GM21447 (cell line): ENCODE results near the gene ZNF562.
"Not testable (repeated sequence)": the region's sequence is repeated elsewhere in the genome, so short reads cannot be mapped to it uniquely, and the experiment has no call there.

Experiments
- ATAC-seq: cut with Tn5 transposase; IDR thresholded peaks from one replicate; pipeline ENCODE4 v1.9.1; 2021; ENCODE audit not compliant: unreplicated experiment

ZNF562 gene

DNA sequence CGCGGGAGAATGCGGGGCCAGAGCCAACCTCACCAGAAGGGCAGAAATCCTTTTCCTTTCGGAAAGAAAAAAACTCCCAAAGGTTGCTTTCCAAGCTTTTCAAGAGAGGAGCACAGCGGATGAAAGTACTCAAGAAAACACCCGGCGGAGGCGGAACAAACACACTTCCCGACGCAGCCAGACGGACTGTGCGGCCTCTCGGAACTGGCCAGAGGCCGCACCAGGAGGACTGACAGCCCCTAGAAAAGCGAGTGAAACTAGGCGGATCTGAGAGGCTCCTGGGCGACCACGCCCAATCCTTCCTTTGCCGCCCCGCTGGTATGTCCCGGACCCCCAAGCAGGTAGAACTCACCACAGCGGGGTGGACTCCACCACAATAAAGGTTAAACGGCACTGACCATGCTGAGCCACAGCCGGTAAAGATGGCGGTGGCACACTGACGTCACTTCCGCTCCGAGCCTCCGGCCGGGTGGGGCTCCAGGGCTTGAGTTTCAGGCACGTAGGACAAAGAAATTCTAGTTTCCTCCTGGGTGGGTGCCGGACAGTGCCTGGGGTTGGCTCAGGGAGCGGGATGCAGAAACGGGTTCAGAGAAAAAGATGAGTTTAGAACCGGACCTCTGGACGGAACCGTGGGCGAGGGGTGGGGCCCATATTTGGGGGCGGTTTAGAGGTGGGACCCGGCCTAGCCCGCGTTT lies at the start of gene ZNF562:
Gene ZNF562, minus strand, starts transcription at position 438 of the 695 bp plus-strand sequence. CDS start 14,356 bp downstream, outside the sequence.
- ATAC-seq = peak; percentile 96

GRCh38 chr19:9724157-9724556 lies 49.3 kb upstream of the ZNF562 start:
- no peak for ATAC-seq

DNA sequence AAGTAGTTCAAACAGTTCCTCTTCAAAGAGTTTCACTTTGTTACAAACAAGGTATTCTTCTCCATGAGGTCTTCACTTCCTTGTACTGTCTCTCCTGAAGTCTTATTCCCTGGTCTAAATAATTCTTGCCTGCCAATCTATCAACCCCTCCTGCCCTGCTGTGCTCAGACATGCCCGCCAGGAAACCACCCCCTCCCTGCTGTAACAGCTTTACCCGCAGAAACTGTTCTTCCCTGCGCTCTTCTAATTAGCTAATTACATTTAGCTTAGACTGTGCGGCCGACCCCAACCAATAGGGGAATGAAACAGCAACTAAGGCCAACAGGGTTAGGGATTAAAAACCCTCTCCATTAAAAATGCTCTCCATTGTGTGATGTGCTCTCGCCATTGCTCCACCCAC lies 47.0 kb upstream of the ZNF562 start:
- no peak for ATAC-seq

- no peak for ATAC-seq
Measured at GRCh38 chr19:9720541-9720940, 45.6 kb upstream of the ZNF562 start.

- ATAC-seq = no peak
Measured at GRCh38 chr19:9711815-9712214, 36.9 kb upstream of the ZNF562 start.

DNA sequence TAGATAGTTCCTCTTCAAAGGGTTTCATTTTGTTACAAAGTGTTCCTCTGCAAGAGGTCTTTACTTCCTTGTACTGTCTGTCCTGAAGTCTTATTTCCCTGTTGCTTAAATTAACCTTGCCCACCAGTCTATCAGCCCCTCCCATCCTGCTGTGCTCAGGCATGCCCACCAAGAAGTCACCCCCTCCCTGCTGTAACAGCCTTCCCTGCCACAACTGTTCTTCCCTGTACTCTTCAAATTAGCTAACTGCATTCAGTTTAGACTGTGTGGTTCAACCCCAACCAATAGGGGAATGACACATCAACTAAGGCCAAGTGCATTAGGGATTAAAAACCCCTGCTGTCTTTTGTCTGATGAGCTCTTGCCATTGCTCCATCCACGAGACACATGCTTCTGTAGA lies 34.4 kb upstream of the ZNF562 start:
- no peak for ATAC-seq

- ATAC-seq = no peak
Measured at GRCh38 chr19:9705836-9706235, 30.9 kb upstream of the ZNF562 start.

GRCh38 chr19:9702186-9702585 lies 27.3 kb upstream of the ZNF562 start:
- no peak for ATAC-seq

GRCh38 chr19:9700229-9700981 lies 25.5 kb upstream of the ZNF562 start:
- no peak for ATAC-seq

DNA sequence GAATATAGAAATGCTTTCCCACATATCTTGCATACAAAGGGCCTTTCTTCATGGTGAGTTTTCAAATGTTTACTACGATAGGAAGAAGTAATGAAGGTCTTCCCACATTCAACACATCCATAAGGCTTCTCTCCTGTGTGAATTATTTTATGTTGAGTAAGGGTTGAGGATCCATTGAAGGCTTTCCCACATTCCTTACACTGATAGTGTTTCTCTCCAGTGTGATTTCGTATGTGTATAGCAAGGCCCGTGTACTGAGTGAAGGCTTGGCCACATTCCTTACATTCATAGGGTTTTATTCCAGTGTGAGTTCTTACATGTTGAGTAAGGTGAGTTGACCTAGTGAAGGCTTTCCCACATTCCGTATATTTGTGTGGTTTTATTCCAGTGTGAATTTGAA lies 15.4 kb upstream of the ZNF562 start:
- not testable (repeated sequence) for ATAC-seq

GRCh38 chr19:9679996-9680395 lies 5.1 kb upstream of the ZNF562 start:
- ATAC-seq = not testable (repeated sequence)

DNA sequence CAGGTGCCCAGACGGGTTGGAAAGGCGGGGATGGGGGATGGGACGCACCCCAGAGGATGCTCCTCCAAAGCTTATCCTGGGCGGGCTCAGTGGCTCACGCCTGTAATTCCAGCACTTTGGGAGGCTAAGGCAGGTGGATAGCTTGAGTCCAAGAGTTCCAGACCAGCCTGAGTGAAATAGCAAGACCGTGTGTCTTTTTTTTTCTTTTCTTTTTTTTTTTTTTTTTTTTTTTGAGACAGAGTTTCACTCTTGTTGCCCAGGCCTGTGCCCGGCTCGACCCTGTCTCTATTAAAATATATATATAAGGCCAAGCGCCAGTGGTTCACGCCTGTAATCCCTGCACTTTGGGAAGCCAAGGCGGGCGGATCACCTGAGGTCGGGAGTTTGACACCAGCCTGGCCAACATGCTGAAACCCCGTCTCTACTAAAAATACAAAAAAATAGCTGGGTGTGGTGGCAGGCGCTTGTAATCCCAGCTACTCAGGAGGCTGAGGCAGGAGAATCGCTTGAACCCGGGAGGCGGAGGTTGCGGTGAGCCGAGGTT lies 530 bp upstream of the ZNF562 start:
- ATAC-seq = not testable (repeated sequence)

GRCh38 chr19:9673912-9674662 lies 813 bp downstream of the ZNF562 start:
- no peak for ATAC-seq

DNA sequence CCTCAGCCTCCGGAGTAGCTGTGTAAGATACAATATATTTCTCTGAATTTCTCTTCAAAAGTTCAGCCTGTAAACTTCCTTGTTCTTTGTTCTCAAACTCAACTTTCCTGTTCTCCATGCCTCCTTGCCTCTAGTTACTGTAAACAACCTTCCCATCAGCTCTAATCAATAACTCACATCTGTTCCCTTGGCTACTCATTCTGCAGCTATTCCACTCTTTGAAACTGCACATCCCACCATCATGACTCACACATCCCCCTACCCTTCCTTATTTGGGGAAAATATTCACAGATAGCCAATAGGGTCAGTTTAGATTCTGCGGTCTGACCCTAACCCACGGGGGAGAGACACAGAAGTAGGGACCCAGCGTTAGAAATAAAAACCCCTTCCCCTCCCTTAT lies 2.0 kb downstream of the ZNF562 start:
- ATAC-seq = no peak

GRCh38 chr19:9671655-9672054 lies 3.2 kb downstream of the ZNF562 start:
- ATAC-seq = no peak

DNA sequence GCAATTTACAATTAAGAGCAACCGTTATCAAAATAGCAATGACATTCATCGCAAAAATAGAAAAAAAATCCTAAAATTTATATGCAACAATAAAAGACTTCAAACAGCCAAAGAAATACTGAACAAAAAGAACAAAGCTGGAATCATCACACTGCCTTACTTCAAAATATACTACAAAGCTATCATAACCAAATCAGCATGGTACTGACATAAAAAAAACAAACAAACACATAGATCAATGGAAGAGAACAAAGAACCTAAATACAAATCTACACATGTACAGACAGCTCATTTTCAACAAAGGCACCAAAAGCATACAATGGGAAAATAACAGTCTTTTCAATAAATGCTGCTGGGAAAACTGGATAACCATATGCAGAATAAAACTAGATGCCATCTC lies 6.4 kb downstream of the ZNF562 start:
- ATAC-seq = no peak

DNA sequence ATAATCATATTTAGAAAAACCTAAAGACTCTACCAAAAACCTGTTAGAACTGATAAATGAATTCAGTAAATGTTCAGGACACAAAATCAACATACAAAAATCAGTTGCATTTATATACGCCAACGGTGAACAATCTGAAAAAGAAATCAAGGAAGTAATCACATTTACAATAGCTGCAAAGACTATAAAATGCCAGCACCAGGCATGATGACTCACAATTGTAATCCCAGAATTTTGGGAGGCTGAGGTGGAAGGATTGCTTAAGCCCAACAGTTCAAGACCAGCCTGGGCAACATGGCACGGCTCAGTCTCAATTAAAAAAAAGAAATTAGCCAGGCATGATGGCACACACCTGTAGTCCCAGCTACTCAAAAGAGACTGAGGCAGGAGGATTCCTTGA lies 7.0 kb downstream of the ZNF562 start:
- ATAC-seq = no peak

- no peak for ATAC-seq
Measured at GRCh38 chr19:9658769-9659168, 16.1 kb downstream of the ZNF562 start.

DNA sequence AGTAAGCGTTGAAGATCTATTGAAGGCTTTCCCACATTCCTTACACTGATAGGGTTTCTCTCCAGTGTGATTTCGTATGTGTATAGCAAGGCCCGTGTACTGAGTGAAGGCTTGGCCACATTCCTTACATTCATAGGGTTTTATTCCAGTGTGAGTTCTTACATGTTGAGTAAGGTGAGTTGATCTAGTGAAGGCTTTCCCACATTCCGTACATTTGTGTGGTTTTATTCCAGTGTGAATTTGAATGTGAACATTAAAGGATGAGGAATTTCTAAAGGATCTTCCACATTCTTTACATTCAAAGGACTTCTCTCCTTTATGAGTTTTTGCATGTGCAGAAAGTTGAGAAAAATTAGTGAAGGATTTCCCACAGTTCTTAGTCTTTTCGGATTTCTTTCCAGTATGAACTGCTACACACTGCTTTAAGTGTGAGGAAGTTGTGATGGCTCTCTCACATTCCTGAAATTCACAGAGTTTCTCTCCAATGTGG lies 21.8 kb downstream of the ZNF562 start:
- ATAC-seq = not testable (repeated sequence)

- ATAC-seq = not testable (repeated sequence)
Measured at GRCh38 chr19:9651464-9651863, 23.4 kb downstream of the ZNF562 start.

GRCh38 chr19:9650345-9650744 lies 24.6 kb downstream of the ZNF562 start:
- no peak for ATAC-seq
